ENCODE results near the gene TFDP2.

- TF ChIP-seq CTCF (conservative IDR thresholded peaks at IDR 0.05; ENCODE audit: low read length), result no peak
- no peak for TF ChIP-seq EZH2phosphoT487 (IDR thresholded peaks at IDR 0.05; ENCODE audit: borderline replicate concordance, low read depth, low read length)
Measured at GRCh38 chr3:141921316-141921715, 228.0 kb downstream of the TFDP2 start.
